ENCODE data around the gene CLCNKB.

The CLCNKB gene

DNA sequence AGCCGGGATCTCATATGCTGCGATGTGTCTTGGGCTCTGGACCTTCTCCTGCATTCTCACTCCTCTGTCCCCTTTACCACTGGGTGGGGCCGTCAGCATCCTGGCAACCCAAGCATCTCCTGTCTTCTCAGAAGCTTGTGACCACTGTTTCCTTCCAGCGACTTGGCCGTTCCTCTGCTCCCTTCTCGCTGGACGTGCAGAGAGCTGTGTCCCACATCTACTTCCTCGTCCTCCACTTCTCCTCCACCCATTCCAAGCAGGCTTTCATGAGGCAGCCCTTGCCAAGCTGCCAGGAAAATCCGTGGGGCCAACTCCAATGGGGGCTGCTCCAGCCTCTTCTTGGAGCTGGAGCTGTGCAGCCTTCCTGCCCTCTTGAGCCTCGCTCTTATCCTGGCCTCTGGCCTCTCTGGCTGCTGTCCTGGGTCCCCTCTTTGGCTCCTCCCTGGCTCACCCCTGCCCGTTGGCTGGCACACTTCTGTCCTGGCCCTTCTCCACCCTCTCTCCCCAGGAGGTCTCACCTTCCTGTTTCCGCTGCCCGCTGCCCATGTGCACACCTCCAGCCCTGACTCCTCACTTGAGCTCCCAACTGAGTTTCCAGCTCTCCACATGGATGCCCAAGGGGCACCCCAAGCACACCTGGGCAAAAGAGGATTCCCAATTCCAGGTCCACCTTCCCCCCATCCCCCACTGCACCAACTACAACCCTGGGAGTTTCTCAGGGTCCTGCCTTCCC, 21.1 kb downstream of the CLCNKB start:
- no peak for DNase-seq (ENCODE audit: low read depth)
- no peak overlapping the region for H3K4me3 ChIP-seq (ENCODE audit: control insufficient read depth, low read depth, low read length)
- TF ChIP-seq, protein P1, sequence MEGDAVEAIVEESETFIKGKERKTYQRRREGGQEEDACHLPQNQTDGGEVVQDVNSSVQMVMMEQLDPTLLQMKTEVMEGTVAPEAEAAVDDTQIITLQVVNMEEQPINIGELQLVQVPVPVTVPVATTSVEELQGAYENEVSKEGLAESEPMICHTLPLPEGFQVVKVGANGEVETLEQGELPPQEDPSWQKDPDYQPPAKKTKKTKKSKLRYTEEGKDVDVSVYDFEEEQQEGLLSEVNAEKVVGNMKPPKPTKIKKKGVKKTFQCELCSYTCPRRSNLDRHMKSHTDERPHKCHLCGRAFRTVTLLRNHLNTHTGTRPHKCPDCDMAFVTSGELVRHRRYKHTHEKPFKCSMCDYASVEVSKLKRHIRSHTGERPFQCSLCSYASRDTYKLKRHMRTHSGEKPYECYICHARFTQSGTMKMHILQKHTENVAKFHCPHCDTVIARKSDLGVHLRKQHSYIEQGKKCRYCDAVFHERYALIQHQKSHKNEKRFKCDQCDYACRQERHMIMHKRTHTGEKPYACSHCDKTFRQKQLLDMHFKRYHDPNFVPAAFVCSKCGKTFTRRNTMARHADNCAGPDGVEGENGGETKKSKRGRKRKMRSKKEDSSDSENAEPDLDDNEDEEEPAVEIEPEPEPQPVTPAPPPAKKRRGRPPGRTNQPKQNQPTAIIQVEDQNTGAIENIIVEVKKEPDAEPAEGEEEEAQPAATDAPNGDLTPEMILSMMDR (conservative IDR thresholded peaks at IDR 0.05; ENCODE audit: control insufficient read depth, insufficient read depth, low read depth, low read length): no peak

DNA sequence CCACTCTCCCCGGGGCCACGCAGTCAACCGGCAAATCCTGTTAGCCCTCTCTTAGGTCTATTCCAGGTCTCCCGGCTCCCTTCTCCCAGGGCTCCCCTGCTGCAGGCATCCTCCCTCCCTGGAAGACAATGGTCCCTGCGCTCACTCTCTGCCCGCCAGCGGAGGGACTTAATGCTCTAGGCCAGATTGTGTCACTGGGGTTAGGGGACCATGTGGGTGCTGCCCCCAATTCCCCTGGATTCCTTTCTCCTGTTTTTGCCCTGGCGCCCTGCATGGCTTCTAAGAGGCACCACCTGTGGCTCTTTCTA, 21.6 kb downstream of the CLCNKB start:
- H3K4me3 ChIP-seq (ENCODE audit: control insufficient read depth, low read depth, low read length): no peak overlapping the region
- no peak for DNase-seq (ENCODE audit: low read depth)
- TF ChIP-seq, protein P1 (conservative IDR thresholded peaks at IDR 0.05; ENCODE audit: control insufficient read depth, insufficient read depth, low read depth, low read length): no peak

DNA sequence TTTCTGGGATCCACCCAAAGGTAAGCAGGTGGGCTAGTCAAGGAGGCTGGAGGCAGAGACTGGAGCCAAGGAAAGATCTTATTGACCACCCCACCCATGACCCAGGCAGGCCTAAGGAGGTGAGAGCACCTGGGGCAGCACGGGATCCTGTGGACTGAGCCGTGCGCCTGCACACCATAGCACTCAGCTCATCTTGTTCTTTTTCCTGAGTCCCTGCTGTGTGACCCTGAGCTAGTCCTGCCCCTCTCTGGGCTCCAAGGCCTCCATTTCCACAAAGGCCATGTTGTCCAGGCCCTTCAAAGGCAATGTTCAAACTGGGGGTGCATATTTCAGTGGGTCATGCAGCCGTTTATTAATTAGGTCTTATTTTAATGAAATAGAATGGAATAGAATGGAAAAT, 22.7 kb downstream of the CLCNKB start:
- TF ChIP-seq, protein P1 (conservative IDR thresholded peaks at IDR 0.05; ENCODE audit: control insufficient read depth, insufficient read depth, low read depth, low read length): no peak
- no peak for DNase-seq (ENCODE audit: low read depth)

DNA sequence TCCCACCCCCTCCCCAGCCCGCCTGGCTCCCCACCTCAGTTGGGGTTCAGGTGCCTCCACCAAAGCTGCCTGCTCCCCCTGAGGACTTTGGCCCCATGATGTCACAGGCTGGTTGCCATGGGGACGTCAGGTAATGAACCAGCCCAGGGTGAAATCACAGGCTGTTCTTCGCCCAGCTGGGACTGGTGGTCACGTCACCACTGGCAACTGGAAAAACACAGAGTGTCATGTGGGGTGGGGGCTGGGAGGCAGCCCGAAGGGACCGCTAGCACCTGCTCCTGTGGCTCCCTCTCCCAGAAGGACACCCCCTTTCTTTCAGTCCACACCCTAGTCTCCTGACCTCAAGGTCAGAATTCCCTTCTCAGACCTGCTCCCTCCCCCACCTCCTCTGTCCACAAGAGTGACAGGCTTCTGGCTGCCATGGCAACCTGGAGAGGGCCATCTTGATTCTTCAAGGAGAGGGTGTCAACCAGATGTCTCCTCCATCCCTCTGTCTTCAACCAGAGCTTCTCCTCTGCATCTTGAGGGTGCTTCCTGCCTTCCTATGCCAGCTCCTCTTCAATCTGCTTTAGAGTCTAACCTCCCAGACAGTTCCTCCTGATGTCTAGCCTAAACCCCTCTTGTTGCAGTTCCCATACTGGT, 23.7 kb downstream of the CLCNKB start:
- DNase-seq (ENCODE audit: low read depth): no peak
- no peak overlapping the region for H3K4me3 ChIP-seq (ENCODE audit: control insufficient read depth, low read depth, low read length)
- TF ChIP-seq, protein P1 (conservative IDR thresholded peaks at IDR 0.05; ENCODE audit: control insufficient read depth, insufficient read depth, low read depth, low read length): no peak

More for the DNA sequence above, 22.7 kb downstream of the CLCNKB start:
- no peak overlapping the region for H3K4me3 ChIP-seq (ENCODE audit: control insufficient read depth, low read depth, low read length)

DNA sequence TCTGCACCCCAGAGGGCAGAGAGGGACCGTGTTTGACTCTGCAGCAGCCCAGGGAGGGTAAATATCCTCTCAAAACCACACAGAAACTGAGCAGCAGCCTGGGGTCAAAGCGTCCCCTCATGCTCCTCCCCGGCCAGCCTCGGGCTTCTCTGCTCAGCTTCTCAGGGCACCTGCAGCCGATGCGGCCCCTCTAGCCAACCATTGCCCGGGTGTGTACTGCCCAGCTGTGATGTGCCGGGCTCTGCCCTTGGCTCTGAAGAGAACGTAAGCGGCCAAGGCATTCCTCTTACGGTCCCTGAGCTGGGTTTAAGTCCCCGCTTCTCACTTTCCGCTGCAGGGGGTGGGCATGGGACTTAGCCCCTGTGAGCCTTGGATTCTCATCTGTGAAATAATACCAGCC, 24.4 kb downstream of the CLCNKB start:
- TF ChIP-seq, protein P1 (conservative IDR thresholded peaks at IDR 0.05; ENCODE audit: control insufficient read depth, insufficient read depth, low read depth, low read length): no peak
- no peak overlapping the region for H3K4me3 ChIP-seq (ENCODE audit: control insufficient read depth, low read depth, low read length)
- DNase-seq (ENCODE audit: low read depth): no peak

DNA sequence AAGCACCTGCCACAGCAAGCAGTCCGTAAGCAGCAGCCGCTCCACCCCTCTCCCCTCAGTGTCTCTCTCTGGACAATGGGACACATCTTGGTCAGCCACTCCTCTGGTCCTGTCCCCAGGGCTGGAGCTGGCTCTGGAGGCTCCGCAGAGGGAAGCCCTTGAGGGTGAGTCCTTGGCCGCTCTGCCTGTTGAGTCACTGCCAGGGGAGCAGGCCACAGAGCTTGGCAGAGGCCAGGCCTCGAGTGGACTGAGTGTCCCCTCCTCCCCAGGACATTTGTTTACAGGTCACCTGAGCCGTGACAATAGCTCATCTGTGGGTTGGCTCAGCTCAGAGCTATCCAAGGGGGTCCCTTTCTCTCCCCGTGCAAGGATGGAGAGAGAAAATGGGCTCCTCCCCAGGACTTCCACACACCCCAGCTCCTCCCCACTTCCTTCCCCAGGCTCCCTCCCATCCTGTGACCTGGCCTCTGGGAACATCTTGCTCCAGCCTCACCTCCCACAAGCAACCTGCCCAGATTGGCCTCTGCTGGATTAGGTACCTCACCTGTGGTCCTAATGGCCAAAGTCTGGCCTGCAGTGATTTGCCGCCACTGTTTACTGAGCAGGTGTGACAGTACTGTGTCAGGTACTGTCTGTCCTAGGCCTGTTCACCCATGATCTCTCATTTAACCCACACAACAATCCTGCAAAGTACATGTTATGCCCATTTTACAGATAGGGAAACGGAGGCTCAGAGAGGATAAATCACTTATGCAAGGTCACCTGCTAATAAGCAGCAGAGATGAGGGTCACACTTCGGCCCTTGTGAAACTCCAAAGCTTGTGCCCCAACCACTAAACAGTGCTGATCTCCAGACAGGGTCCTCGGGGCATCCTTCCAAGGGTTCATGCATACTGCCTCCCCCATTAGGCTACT, 25.0 kb downstream of the CLCNKB start:
- no peak overlapping the region for H3K4me3 ChIP-seq (ENCODE audit: control insufficient read depth, low read depth, low read length)
- peak; percentile 13 for DNase-seq (ENCODE audit: low read depth)
- TF ChIP-seq, protein P1 (conservative IDR thresholded peaks at IDR 0.05; ENCODE audit: control insufficient read depth, insufficient read depth, low read depth, low read length): no peak

Data from fibroblast of mammary gland (primary cell).